Lower leg skin (tissue), 3 donors: ENCODE measurements around the gene CSF1R.

Experiments used
- POLR2A ChIP-seq, 2 donors: fragments of 450-650 bp; IDR thresholded peaks; one replicate each; pipeline ENCODE4 v1.6.1; 2016 to 2017; ENCODE audit warnings: antibody characterized with exemption in 2 of 2, mild to moderate bottlenecking in 1 of 2, moderate library complexity in 1 of 2
- TF ChIP-seq, protein P1 (sequence below), 3 donors: fragments of 450-650 bp; IDR thresholded peaks; one replicate each; pipeline ENCODE4 v1.5.1; 2016; ENCODE audit warnings: antibody characterized with exemption in 3 of 3, mild to moderate bottlenecking in 3 of 3, moderate library complexity in 2 of 3

DNA sequence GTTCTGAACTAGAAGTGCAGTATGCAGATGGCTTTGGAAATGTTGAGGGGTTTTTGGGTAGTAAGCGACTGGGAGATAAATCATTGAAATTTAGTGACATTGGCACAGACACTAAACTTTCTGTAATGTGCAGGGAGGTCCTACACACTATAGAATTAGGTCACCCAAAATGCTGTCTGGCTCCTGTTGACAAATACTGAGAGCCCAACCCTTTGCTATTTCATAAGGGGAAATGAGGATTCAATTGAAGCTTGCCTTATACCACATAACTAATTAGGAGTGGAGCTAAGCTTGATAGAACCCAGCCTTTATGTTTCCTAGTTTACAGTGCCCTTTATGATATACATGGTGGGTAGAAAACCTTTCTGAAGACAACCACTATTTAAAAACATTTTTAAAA is 63.2 kb downstream of the CSF1R start:
- TF ChIP-seq POLR2A (IDR thresholded peaks at IDR 0.05), result no peak
- TF ChIP-seq, protein P1, sequence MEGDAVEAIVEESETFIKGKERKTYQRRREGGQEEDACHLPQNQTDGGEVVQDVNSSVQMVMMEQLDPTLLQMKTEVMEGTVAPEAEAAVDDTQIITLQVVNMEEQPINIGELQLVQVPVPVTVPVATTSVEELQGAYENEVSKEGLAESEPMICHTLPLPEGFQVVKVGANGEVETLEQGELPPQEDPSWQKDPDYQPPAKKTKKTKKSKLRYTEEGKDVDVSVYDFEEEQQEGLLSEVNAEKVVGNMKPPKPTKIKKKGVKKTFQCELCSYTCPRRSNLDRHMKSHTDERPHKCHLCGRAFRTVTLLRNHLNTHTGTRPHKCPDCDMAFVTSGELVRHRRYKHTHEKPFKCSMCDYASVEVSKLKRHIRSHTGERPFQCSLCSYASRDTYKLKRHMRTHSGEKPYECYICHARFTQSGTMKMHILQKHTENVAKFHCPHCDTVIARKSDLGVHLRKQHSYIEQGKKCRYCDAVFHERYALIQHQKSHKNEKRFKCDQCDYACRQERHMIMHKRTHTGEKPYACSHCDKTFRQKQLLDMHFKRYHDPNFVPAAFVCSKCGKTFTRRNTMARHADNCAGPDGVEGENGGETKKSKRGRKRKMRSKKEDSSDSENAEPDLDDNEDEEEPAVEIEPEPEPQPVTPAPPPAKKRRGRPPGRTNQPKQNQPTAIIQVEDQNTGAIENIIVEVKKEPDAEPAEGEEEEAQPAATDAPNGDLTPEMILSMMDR (IDR thresholded peaks at IDR 0.05), result no peak
